CD1c-positive myeloid dendritic cell (primary cell): ENCODE data around the gene OR1S1.
"Not testable (repeated sequence)": the region's sequence is repeated elsewhere in the genome, so short reads cannot be mapped to it uniquely, and the experiment has no call there.

Experiments
- DNase-seq: peaks from one replicate; pipeline ENCODE4 v3.0.0-alpha.2; 2016; ENCODE audit errors: extremely low spot score

The OR1S1 gene

DNA sequence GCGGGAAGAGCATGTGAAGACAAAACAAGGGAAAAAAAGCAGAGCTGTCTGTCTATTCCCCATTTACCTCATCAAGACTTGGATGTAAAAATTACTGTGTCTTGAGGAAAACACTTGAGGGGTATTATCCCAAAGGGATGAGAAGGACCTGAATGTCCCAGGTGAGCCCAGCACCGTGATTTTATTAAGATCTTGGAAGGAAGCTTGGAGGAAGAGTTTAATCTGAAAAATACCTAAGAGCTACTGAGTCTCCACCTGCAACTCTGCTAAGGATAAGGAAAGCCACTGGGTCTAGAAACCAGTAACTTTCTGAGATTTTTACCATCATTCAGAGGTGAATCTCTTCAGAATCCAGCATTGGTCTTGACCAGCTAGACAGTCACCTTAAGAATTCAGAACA, at the start of gene OR1S1:
OR1S1 (plus strand) TSS at position 301 of the 400 bp plus-strand sequence.
- DNase-seq: not testable (repeated sequence)

DNA sequence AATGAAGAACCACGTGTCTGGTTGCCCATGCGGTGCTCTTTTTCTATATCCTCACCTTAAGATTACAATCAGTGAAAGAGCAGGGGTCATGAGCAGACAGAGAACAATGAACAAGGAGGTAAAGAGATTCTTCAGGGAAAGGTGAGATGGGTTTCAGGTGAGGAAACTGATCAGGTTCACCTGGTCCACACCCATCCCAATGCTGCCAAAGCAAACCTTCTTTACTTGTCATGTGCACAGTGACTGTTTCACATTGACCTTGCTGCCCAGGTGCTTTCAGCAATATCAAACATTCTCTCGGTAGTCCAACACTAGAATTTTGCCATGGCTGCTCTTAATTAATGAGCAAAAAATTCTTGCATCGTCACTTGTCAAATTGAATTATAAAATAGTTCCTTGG, 48.1 kb upstream of the OR1S1 start:
- no peak for DNase-seq

DNA sequence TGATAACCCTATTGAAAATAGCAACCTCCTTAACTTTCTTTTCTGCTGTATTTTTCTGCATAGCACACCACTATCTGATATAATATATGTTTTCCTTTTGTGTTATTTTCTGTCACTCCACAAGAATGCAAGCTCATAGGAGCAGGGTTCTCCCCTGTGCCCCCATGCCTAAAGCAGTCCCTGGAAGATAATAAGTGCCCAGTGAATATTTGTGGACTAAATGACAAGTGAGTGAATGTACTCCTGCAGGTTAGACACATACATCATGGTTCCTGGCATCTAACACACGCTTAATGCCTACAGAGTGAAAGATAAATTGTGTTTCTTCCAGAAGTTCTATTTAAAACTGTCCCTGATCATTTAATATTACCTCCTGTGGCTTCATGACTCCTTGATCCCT, 47.5 kb upstream of the OR1S1 start:
- DNase-seq: no peak

DNA sequence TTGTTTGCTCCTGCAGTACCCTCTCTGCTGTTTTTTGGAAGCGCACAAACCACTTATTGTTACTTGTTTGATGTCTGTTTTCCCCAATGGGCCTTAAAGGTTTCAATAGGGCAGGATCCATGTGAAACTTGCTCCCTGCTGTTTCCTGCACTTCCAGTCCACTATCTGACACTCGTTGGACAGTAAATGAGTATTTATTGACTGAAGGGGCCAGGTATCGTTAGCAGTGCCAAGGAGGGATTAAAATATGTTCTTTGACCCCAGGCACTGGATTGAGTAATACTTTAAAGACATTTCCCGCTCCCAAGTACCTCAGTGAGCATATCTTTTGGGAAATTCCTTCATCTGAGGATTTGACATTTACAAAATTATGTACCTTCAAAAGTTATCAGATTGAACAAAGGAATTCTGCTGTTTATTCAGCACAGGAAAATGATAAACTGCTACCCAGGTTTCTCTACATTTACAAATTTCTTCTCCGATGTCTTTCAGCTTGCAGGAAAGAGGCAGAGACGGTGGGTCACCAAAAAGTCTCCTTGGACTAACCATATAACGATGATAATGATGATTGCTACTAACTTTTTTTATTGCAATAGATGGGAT, 46.9 kb upstream of the OR1S1 start:
- no peak for DNase-seq

DNA sequence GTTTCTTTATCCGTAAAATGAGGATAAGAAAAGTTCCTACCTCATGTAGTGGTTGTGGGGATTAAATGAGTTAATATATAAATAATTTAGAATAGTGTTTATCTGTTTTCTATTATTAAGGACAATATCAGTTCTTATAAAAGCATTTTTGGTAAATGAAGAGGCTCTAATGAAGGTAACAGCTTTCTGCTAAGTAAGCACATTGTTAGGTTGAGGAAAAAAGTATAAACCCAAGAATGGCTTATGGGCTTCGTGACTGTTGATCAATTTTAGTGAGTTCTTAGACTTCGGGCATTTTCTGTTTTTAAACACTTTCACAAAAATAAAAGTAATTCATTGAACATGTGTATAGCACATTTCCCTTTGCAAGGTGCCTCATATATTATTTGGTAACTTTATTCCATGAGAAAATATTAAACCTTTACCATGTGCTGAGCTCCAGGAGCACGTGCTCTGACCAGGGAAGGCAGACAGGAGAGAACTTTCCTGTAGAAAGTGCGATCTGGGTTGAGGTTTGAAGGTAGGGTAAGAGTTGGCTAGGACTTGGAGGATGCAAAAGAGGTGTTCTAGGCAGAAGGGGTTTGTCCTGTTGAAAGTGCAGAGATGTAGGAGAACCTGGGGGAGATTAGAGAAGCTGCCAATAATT, 35.0 kb upstream of the OR1S1 start:
- no peak for DNase-seq

DNA sequence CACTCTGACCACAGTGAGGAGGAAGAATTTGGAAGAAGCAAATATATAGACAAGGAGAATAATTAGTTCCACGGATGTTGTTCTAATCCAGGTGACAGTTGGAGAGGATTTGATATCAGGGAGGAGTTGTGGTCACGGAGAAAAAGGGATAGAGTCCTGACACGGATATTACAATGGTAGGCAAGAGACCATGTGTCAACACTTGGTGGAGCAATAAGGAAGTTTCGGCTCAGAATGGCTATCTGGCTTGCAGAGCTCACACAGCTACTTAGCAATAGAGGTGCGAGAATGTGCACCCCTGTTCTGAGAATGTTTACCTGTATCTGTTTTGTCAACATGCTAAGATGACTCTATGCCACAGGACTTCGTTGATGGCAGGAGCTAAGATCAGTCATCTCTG, 34.1 kb upstream of the OR1S1 start:
- no peak for DNase-seq

DNA sequence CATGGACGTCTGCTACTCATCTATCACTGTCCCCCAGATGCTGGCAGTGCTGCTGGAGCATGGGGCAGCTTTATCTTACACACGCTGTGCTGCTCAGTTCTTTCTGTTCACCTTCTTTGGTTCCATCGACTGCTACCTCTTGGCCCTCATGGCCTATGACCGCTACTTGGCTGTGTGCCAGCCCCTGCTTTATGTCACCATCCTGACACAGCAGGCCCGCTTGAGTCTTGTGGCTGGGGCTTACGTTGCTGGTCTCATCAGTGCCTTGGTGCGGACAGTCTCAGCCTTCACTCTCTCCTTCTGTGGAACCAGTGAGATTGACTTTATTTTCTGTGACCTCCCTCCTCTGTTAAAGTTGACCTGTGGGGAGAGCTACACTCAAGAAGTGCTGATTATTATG, 32.9 kb upstream of the OR1S1 start:
- DNase-seq: no peak

DNA sequence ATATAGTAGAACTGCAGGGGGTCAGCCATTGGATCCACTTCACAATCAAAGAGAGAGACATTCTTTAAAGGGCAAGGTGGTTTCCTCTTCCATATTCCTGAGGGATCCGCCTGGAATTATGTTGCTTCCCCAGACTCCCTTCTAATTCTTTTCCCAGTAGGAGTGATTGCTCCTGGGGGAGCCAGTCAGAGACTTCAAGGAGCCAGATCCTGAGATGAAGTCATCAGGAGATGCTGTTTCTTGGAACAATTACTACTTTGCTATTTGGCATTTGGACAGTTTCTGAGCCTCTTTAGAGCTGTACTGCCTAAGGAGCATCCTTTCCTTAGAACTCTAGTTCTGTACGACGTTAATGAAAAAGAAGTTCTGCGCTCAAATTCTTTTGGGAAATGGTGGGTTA, 25.6 kb upstream of the OR1S1 start:
- no peak for DNase-seq

DNA sequence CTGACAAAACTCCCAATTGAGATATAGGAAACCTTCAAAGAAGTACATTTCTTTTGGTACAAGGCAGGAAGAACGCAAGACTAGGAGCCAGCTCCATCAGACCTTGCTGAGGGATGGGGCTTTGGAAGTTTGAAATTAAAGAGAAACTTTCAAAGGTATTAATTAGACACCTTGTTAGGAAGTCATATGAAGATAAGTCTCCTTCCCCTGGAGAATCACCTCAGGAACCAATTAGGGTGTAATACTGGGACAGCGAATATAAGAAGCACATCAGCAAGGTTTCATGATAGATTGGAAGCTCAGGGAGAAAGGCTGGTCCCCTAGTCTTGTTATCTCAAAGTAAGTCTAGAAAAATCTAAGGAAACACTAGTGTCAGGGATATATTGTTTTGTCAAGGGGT, 23.8 kb upstream of the OR1S1 start, which contains the start of gene OR9Q2:
OR9Q2 (plus strand) TSS at position 301 of the 400 bp plus-strand sequence. CDS start 1,421 bp downstream, outside the sequence.
- DNase-seq: no peak

DNA sequence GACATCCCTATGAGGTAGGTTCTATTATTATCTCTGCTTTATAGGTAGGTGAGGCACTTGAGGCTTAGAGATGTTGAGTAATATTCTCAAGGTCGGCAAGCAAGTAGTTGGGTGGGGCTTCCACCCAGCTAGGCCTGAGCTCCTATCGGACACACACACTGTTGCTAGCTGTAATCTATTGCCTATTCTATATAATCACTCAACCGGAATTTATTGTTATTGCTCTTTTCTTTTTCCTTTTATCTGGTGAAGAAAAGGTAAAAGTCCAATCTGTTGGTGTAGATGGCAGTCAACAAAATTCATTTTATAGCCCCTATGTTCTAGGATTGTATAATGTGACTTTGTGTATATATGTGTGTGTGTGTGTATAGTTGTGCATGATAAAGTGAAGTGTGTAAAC, 20.3 kb upstream of the OR1S1 start:
- no peak for DNase-seq

DNA sequence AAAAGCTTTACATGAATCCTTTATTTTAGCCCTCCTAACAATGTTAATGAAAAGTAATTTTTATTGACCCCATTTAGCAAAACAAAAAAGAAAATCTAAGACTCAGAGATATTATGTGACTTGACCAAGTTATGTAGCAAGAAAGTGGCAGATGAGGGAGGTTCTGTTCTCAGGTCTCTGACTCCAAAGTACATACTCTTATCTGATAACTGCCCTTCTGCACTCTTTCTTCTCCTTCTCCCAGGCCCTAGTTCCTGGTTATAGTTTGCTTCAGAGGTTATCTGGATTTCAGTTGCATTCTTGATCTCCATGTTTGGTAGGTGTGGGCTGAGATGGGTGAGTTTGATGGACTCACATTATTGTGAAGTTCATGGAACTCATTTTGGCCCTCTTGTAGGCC, 19.1 kb upstream of the OR1S1 start:
- DNase-seq: no peak

DNA sequence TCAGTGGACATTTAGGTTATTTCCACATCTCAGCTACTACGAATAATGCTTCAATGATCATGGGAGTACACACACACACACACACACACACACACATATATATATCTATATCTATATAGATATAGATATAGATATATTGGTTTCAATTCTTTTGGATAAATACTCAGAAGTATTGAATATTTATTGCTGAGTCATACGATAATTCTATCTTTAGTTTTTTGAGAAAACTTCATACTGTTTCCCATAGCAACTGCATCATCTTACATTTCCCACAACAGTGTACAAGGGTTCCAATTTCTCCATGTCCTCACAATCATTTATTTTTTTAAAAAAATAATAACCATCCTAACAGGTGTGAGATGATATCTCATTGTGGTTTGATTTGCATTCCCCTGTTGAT, 16.6 kb upstream of the OR1S1 start:
- DNase-seq: no peak

DNA sequence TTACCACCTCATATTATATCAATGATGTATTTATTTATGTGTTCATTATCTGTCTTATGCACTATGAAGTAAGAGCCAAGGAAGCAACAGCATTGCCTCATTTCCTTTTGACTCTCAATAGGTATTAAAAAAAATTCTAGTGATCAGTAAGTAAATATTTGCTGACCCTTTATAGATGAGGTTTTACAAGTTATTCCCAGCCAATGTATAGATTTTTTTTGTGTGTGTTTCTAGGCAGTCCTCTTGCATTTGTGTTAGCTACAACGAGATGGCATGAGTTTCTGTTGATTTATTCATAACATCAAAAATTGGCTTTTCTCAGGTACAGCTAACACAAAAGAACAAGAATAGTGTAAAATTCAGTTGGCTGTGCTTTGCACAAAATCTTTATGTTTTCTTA, 13.2 kb upstream of the OR1S1 start:
- no peak for DNase-seq

DNA sequence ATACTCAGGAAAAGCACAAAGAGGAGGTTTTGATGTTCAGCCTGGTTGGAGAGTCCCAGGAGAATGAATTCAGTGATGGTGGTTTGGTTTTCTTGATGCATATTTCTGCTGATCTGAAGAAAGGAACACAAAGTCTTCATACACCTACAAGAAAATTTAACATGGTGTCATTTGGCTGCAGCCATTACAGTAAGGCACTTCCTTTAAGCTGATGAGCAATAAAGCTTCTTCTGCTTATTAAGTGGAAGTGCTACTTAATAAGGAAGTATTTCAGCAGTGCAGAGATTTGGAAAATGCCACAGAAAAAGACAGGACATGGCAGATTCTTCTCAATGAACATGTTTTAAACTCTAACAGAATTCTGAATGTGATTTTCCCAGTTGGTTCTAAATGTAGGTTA, 8.5 kb upstream of the OR1S1 start, which contains the start of gene OR1S2:
OR1S2 (minus strand) TSS at position 101 of the 400 bp plus-strand sequence; CDS start at position 101, 0 bp downstream.
- DNase-seq: no peak

DNA sequence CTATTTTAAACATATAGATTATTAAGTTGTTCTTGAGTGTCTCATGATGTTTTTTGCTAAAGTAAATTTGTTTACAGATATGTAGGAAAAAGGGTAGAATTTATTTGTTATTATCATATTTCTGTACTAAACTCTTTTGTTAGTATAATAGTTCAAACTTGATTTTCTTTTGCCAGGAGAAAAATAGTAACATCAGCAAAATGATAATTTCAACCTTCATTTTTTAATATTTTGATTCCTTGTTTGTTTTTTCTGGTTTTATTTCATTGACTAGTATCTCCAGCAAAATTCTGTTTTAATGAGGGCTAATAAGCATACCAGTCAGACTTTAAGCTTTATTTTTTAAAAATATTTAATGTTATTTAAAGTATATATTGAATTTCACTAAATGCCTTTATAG, 4.0 kb downstream of the OR1S1 start:
- no peak for DNase-seq

DNA sequence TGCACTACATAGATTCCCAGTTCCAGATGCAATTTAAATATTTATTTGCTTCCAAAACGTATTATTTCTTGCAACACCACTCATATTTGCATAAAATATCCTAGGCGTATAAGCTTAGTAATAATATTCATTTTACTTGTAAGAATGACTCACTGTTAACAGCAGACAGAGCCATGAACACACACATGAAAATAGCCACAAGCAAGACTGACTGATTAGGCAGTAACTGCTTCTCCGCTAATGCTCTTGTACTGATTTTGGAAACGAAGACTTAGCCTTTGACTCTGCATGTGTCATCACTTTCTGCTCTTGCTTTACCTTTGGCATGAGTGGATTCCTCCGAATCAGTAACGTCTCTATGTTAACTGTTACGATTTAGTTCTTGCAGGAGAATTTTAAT, 10.2 kb downstream of the OR1S1 start:
- no peak for DNase-seq

DNA sequence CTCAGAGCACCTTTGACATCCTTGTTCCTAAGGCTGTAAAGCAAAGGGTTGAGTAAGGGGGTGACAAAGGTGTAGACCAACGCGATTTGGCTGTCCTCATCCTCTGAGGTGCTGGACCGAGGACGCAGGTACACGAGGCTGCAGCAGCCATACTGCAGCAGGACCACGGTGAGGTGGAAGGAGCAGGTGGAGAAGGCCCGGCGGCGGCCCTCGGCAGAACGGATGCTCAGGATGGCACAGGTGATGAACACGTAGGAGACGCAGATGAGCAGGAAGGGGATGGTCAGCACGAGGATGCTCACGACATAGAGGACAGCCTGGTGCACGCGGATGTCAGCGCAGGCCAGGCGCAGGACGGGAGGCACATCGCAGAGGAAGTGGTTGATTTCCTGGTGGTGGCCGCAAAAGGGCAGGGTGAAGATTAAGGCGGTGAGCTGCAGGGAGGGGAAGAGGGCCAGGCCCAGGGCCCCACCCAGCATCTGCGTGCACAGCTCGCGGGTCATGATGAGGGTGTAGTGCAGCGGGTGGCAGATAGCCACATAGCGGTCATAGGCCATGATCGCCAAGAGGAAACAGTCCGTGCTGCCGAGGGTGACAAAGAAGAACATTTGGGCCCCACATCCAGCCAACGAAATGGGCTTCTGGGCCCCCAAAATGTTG, 15.6 kb downstream of the OR1S1 start:
- no peak for DNase-seq

DNA sequence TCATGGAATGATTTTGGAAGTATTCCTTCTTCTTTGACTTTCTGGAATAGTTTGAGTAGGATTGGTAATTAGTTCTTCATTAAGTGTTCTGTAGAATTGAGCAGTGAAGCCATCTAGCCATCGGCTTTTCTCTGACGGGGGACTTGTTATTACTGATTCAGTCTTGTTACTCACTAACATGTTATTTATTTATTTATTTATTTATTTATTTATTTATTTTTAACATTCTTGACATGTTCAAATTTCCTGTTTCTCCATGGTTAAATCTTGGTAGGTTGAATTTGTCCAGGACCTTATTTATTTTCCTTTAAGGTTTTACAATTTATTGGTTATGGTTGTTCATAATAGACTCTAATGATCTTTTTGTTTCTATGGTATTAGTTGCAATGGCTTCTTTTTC, 31.4 kb downstream of the OR1S1 start:
- no peak for DNase-seq

DNA sequence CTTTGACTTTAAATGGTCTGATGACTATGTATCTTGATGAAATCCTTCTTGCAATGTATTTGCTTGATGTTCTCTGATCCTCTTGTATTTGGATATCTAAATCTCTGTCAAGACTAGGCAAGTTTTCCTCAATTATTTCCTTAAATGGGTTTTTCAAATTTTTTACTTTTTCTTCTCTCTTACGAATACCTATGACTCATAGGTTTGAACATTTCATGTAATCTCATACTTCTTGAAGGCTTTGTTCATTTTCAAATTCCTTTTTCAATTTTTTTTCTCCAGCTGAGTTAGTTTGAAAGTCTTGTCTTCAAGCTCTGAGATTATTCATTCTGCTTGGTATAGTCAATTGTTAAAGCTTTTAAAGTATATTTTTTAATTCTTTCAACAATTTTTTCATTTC, 42.4 kb downstream of the OR1S1 start:
- DNase-seq: no peak

DNA sequence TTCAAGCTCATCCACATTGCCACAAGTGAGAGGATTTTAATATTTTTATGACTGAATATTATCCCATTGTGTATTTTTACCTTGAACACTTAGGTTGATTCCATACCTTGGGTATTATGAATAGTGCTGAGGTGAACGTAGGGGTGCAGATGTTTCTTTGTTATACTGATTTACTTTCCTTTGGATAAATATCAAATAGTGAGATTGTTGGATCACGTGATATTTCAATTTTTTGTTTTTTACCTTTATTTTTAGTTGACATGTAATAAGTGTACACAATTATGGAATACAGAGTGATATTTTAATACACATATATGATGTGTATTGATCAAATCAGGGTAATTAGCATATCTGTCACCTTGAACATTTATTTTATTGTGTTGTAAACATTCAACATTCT, 47.5 kb downstream of the OR1S1 start:
- DNase-seq: no peak
